ENCODE data around the gene UTP25.
"Not testable (repeated sequence)": the region's sequence is repeated elsewhere in the genome, so short reads cannot be mapped to it uniquely, and the experiment has no call there.

UTP25 gene, protein sequence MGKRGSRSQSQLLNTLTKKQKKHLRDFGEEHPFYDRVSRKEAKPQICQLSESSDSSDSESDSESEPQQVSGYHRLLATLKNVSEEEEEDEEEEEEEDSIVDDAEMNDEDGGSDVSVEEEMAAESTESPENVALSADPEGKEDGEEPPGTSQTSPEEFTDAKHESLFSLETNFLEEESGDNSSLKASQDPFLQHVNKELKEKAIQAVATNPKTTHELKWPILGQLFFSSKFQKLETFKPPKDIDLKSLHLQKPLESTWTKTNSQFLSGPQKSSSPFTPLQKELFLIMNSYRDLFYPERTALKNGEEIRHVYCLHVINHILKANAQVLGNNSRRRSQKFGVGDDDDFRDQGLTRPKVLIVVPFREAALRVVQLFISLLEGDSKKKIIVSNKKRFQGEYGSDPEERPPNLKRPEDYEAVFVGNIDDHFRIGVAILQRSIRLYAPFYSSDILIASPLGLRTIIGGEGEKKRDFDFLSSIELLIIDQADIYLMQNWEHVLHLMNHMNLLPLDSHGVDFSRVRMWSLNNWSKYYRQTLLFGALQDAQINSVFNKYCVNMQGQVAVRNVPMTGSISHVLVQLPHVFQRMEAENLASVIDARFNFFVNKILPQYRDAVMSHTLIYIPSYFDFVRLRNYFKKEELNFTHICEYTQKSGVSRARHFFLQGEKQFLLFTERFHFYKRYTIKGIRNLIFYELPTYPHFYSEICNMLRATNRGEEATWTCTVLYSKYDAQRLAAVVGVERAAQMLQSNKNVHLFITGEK

DNA sequence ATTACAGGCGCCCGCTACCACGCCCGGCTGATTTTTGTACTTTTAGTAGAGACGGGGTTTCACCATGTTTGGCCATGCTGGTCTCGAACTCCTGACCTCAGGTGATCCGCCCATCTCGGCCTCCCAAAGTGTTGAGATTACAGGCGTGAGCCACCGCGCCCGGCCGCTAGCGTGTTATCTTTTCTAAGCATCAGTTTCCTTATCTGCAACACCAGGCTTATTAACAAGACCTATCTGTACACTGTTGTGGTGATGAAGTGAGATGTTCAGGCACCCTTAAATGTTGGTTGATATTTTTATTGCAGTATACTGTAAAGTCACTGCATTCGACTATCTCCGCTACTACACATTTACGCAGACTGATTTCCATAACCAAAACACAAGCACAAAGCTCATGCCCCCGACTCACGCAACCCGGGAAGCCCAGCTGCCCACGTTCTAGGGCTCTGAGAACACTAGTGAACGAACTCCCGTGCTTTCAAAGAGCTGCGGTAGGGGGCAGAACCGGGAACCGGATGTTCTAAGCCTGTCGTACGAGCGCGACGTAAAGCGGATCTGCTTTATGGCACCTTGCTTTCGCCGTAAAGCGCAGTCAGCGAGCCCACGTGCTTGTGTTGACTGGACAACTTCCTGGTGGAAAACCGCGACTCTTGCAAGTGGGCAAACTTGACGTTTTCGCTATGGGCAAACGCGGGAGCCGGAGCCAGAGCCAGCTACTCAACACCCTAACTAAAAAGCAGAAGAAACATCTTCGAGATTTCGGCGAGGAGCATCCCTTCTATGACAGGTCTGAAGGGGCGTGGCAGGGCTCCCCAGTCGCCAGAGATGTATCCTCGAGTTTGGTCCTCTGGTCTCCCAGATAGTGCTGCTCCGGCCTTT is at the start of gene UTP25:
UTP25 (plus strand) TSS at position 589 of the 879 bp plus-strand sequence; CDS start at position 681, 92 bp downstream.
- DNase-seq (ENCODE audit: low spot score) = peak; percentile 96

DNA sequence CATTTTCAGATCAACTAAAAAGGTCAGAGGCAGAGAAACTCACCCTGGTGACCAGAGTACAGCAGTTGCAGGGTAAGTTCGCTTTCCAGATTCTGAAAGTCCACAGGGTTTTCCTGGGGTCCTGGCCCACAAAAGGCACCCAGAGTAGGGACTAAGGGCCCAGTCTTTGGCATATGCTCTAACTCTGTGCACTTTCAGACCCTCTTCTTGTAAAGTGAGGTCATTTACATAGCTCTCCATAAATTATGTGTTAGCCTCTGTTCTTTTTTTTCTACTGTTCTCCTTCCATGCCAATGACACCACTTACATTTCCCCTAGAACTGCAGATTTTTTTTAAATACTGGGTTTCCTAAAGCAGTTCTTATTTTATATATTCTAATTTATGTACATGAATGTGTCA is 49.7 kb upstream of the UTP25 start:
- DNase-seq (ENCODE audit: low spot score) = no peak

DNA sequence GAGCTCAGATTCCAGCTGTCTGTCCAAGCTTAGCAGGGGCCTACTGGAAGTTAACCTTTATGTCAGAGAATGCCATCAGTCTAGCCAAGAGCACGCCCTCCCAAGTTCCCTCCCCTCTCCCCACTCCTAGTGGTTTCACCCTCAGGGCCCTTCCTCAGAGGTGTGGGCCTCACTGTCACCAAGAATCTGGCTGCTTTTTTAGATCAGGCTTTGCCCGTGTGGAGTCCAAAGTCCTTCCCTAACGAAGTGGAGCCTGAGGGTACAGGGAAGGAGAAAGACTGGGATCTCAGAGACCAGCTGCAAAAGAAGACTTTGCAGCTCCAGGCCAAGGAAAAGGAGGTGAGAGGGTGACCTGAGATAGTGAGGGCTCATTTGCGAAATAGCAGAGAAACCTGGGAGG is 47.5 kb upstream of the UTP25 start:
- DNase-seq (ENCODE audit: low spot score) = no peak

DNA sequence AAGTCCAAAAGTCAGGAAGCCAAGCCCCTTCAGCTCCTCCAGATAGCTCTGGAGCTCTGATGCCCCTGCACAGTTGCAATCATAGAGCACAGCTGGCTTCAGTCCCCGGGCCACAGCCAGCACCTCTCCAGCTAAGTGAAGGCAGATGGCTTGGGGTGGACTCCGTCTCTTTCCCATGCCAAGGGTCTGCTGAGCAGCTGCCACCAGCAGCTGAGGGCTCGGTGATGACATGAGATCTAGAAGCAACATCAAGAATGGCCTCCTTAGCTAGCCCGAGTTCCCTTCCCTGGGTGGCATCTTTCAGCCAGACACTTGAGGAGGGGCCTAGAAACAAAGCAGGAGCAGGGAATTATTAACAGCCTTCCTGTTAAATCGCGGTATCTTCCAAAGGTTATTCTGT is 44.4 kb upstream of the UTP25 start:
- no peak for DNase-seq (ENCODE audit: low spot score)

DNA sequence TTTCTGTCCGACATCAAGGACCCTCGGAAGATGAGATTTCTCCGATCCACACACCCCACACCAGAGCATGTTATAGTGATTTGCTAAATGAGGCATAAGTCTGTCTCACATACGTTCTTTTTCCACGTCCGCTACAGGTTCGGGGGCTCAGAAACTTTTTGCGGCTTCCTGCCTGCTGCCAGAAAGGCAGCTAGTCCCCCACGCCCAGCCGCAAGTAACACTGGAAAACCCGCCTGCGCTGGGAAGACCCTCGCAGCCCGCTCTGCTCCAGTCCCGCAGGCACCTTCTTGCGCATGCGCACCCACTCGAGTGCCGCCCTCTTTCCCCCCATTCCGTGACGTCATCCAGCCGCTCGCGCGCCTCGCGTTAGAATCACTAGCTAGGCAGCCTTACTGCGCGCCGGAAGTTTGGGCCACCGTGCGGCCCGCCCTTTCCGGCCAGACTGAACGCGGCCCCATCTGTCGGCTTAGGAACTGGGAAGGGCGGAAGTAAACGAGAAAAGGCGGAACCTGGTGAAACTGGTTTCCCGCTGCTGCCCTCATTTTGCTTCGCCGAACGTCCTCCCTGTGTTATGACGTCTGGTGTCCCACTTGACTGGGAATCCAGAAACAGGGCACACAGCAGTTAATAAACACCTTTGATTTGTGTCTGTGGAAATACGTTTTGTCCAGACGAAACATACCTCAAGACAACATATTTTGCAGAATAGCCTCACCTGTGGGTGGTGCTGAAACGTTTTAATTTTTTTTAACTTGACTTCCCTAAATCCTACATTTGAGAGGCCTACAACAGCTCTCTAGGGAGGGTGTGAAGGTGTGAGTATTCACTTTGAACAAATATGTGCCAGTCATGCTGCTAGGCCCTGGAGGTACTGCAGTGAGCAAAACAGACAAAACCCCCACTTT is 43.3 kb upstream of the UTP25 start, which contains the start of gene C1orf74:
C1orf74 (minus strand) TSS at position 295 of the 905 bp plus-strand sequence. CDS start 925 bp downstream, outside the sequence.
- peak; percentile 99 for DNase-seq (ENCODE audit: low spot score)

DNA sequence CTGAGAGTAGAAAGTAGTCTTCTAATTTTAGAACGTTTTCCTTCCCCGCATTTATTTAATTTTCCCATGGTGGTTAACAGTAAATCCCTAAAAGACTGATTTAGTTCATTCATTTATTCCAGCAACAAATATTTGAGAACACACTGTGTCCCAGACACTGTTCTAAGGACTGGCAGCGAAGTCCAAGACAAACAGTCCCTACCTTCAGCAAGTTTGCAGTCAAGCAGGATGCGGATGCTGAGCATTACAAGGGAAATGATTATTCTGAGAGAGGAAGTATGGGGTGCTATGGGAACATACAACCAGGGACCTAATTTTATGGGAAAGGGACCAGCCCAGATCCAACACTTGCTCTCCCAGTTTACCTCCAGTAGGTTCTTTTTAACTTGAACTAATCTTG is 42.2 kb upstream of the UTP25 start:
- DNase-seq (ENCODE audit: low spot score) = no peak

DNA sequence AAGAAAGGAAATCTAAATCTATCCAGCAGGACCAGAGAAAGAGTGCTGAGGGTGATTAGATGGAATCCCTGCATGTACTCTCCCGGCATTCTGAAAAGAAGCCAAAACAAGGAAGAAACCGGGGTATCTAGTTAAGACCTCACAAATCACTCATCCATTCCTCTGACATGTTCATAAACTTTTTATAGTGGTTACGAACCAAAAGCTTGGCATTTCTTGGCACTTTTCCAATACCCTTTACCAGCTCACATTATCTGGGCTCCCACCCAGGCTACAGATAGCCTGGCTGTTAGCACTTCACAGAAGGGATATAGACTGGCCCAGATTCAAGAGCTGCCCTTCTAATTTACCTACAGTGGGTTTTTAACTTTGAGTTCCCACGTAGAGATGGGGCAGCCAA is 41.6 kb upstream of the UTP25 start:
- DNase-seq (ENCODE audit: low spot score) = no peak

DNA sequence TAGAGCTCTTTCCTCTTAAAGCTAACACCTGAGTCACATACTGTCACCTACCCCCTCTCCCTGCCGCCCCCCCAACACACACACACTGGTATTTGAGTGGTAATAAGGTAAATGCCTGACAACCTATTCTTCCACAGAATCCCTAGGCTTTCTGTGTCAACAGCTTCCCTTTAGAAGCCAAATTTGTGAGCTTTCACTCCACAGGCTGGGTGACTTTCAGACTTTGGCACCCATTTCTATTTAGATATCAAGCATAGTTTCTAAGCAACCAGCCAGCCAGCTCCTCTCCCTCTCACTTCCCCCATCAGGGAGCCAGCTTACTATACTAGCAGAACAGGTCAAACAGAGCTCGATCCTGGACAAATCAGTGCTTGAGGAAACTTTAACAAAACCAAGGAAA is 40.2 kb upstream of the UTP25 start:
- no peak for DNase-seq (ENCODE audit: low spot score)

DNA sequence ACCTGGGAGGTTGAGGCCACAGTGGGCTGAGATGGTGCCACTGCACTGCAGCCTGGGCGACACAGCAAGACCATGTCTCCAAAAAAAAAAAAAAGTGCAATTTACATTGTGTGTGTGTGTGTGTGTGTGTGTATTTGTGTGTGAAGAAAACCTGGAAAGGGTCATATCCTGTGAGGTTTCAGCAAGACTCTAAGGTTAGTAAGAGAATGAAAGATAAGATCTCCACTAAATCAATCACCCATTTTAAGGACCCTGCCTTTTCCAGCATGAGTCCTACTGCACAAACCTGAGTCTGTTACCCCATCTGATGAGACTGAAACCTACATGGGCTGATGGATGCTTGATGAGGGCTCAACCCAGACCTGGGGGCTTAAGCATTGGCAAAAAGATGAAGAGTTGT is 38.5 kb upstream of the UTP25 start:
- peak; percentile 37 for DNase-seq (ENCODE audit: low spot score)

DNA sequence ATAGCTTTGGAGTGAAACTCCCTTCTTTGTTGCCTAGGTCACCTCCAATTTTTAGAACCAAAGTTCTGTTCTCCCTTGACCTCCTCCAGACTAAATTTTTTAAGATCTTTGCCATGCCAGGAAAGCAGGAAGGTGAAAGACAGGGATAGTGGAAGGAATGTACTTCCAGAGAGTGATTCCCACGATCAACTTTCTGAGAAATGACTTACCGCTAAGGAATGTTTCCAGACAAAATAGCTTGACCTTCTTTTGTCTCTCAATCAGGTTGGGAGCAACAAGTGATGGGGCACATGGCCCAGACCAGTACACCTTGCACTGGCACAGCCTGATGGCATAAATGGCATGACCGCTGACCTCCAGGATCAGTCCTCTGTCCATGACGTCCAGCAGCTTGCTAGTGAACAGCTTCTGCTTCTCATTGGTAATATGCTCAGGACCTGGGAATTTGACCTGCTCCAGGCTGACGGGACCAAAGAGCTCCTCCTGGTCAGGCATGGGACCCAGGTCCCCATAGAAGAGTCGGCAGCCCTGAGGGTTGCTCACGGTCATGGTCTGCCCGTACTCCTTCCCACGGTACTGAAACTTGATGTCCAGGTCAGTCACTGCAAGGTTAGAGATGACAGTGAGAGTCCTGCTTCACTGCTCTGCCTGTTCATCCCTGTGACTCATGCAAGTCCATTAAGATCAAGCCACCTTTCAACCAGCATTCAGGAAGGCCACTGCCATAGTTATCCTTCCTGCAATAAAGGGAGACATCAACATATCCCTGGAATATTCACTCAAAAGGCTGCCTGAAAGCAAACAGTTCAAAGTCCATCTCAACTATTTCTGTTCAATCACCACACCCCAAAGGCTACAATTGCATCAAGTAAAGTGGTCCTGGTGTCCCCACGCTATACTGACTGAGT is 37.2 kb upstream of the UTP25 start:
- no peak for DNase-seq (ENCODE audit: low spot score)

DNA sequence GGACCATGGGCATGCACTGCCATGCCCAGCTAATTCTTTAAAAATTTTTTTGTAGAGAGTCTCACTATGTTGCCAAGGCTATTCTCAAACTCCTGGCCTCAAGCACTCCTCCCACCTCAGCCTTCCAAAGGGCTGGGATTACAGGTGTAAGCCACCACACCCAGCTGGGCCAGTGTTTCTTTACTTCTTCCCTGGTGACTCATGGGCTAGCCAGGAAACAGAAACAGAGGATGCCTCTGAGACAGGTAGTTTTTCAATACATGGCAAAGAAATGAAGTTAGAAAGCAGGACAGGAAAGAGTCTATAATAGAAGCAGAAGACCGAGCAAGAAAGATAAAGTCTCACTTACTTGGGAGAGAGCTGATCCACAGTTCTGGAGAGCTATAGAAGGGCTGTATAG is 35.9 kb upstream of the UTP25 start:
- no peak for DNase-seq (ENCODE audit: low spot score)

DNA sequence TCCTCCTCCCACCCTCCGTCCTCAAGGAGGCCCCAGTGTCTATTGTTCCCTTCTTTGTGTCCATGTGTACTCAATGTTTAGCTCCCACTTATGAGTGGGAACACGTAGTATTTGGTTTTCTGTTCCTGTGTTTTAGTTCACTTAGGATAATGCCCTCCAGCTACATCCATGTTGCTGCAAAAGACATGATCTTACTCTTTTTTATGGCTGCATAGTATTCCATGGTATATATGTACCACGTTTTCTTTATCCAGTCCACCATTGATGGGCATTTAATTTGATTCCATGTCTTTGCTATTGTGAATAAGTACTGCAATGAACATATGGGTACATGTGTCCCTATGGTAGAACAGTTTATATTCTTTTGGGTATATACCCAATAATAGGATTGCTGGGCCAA is 34.1 kb upstream of the UTP25 start:
- not testable (repeated sequence) for DNase-seq (ENCODE audit: low spot score)

DNA sequence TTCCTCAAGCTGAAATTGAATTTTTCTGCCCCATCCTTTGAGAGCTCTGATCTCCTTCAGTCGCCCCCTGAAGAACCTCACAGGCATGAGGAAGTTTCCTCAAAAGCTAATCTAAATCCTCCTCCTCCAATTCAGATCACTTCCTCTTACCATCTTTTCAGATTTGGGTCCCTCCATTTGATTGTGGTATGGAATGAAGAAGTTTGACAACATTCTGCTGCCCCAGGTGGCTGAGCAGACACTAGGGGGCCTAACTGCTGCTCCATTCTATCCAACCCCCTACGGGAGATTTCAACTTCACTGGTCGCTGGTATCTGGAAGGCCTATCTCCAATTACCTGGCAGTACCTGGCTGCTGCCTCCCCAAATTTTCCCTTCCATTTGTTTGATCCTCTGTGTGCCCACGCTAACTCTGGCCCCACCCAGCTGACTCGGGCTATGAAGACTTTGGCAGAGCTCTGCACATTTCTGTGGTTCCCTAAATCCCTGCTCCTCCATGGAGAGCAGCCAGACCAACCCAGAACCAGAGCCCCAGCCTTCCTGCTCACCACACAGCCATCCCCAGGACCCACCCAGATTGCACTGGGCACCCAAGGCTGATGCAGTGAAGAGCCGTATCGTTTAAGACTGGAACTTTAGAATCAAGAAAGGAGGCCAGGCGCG is 29.7 kb upstream of the UTP25 start:
- no peak for DNase-seq (ENCODE audit: low spot score)

DNA sequence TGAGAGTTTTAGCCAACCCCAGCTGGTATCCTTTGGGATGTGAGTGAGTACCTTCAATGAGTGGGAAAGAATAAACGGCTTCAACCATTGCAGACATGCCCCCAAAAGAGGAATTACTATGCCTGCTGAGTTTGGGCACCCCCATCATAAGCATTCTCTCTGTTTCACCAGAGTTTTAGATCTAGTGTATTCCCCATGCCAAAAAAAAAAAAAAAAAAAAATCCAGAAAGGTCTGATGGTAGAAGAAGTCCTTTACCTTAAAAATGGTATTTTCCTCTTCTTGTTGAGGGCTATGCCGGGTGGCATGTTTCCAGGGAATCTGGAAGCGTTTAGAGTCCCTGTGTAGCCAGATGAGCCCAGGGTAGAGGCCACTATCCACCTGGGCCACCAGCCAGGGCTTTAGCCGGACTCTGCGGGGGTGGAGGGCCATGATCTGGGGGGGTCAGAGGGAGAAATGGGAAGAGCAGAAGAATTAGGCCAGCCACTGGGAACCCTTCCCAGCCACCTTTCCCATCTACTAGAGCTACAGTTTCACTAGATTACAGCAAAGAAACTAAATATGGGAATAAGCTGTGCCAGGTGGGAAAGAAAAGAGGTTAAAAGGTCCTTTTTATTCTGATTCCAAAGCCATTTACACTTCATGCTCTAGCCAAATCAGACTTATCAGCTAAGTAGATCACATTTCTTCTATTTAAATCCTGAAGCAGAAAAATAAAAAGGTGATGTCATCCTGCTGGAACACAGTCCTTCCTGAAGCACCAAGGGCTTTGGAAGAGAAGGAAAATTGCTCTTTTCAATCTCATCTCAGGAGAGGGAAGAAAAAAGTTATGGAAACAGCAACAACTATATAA is 26.6 kb upstream of the UTP25 start:
- DNase-seq (ENCODE audit: low spot score) = no peak

DNA sequence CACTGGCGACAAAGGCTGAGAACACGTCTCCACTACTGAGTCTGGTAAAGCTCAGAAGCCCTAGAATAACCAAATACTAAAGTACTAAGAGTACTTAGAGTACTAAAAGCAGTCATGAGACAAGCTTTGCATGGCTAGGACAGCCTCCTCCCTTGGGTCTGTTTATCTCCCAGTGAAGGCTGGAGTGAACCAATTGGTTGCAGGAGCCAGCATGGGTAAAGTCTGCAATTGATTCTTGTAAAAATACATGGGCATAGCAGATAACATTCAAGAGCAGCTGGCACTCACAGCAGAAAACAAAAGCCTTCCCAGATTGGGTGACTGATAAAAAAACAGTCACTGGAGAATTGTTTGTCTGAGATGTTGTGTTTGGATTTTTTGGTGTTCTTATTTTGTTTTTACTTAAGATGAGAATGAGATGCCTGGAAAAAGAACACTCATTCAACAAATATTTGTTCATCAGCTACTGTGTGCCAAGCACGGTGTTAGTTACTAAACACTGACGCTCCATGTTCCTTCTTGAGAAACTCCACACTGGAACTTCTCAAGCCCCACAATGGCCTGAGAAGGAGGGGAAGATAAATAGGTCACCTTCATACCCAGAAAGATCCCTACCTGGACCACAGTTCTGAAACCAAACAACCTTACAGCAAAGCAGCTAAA is 25.5 kb upstream of the UTP25 start:
- no peak for DNase-seq (ENCODE audit: low spot score)

DNA sequence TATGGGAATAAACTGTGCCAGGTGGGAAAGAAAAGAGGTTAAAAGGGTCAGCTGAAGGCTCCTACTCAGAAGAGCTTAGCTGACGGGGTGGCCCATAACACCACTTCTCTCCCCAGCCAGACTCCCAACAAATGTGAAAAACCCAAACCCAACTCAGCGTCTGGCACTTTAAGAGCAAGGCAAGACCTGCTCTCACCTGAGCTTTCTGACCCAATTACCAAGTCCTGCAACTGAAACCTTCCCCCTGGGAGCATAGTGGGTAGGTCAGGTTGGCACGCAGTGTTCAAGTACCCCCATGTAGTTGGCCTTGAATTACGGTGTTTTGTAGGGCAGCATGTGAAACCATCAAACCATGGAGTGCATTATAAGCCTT is 25.0 kb upstream of the UTP25 start:
- no peak for DNase-seq (ENCODE audit: low spot score)

DNA sequence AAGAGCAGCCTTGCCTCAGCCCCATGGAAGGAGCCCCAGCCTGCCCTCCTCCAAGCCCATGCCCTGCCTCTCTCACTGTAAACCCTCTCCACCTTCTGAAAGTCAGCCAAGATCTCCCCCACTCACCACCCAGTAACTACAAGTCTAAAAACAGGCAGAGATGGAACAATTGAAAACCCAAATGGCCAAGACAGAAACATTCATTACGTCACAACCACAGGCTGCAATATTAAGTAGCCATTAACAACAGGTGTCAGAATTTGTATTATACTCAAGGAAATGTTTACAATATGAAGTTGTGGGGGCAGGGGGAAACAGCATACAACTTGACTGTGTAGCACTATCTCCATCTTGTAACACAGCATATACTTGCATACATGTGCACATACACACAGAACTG is 24.2 kb upstream of the UTP25 start:
- no peak for DNase-seq (ENCODE audit: low spot score)

DNA sequence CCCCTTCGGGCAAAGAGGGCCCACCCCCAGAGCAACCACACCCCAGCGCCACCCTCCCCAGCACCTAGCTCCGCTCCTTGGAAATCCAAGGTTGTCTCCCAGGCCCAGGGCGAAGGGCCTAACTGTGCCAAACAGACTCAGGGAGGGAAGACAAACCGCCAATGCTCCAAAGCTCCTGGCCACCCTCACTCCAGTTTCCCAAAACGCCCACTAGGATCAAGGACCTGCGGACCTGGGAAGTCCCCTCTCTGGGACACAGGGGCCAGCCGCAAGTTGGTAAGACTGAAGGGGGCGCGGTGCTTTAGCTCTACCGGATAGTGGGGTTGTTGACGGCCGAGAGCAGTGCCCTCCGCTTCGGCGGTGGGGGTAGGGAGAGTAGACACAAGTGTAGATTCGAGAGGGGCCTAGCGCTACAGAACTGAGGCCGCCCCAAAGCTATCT is 22.4 kb upstream of the UTP25 start:
- DNase-seq (ENCODE audit: low spot score) = no peak

Measured in activated CD4-positive, alpha-beta T cell treated with anti-CD3 and anti-CD28 coated beads, Interleukin-2, Interleukin-4, amounts not matched to agents 100 ng/mL and 50 ng/mL, durations not matched to agents 16 hours and 8 hours (primary cell).